KMS-11 (cell line): ENCODE results near the gene UBXN7.

Experiments
- H2AFZ ChIP-seq: fragments of 200-600 bp; sonication (generic); 2 replicates; pipeline ENCODE4 v1.6.1; 2016; ENCODE audit warnings: antibody characterized with exemption, mixed run types, low read depth
- H3K27ac ChIP-seq: fragments of 200-600 bp; sonication (generic); 2 replicates; pipeline ENCODE4 v1.6.1; 2016; ENCODE audit warnings: mild to moderate bottlenecking, mixed run types
- H3K27me3 ChIP-seq: fragments of 200-600 bp; sonication (generic); 2 replicates; pipeline ENCODE4 v1.6.1; 2017; ENCODE audit warnings: mild to moderate bottlenecking, low read depth, mixed run types, moderate library complexity; ENCODE audit not compliant: insufficient read depth
- H3K36me3 ChIP-seq: fragments of 200-600 bp; sonication (generic); 2 replicates; pipeline ENCODE4 v1.6.1; 2017; ENCODE audit warnings: mild to moderate bottlenecking, mixed run types; ENCODE audit not compliant: insufficient read depth
- H3K4me1 ChIP-seq: fragments of 200-600 bp; sonication (generic); 2 replicates; pipeline ENCODE4 v1.6.1; 2016; ENCODE audit warnings: mild to moderate bottlenecking, low read depth, mixed run types; ENCODE audit not compliant: poor library complexity, severe bottlenecking
- H3K4me2 ChIP-seq: fragments of 200-600 bp; sonication (generic); 2 replicates; pipeline ENCODE4 v1.7.0; 2016; ENCODE audit warnings: mild to moderate bottlenecking, mixed run types
- H3K4me3 ChIP-seq: fragments of 200-600 bp; sonication (generic); IDR thresholded peaks from 2 replicates; pipeline ENCODE4 v1.6.1; 2017; ENCODE audit warnings: low read depth, low read length, mixed read lengths; ENCODE audit not compliant: insufficient read depth
- H3K79me2 ChIP-seq: fragments of 200-600 bp; sonication (generic); 2 replicates; pipeline ENCODE4 v1.6.1; 2016; ENCODE audit warnings: low read depth, mixed run types; ENCODE audit not compliant: insufficient read depth
- H3K9ac ChIP-seq: fragments of 200-600 bp; sonication (generic); 2 replicates; pipeline ENCODE4 v1.6.1; 2016; ENCODE audit warnings: mild to moderate bottlenecking, mixed run types
- H4K20me1 ChIP-seq: fragments of 200-600 bp; sonication (generic); 2 replicates; pipeline ENCODE4 v1.6.1; 2016; ENCODE audit warnings: mild to moderate bottlenecking, mixed run types; ENCODE audit not compliant: insufficient read depth
- TF ChIP-seq, protein P1 (sequence below): fragments of 200-600 bp; sonication (generic); conservative IDR thresholded peaks from 2 replicates; pipeline ENCODE4 v1.6.1; 2017; ENCODE audit warnings: low read depth, mild to moderate bottlenecking, antibody characterized with exemption, low read length, moderate library complexity, mixed read lengths

Gene UBXN7

GRCh38 chr3:196412704-196413103 is 19.5 kb downstream of the UBXN7 start:
- Histone ChIP-seq H3K4me1 (no peaks in the 10 kb centered on the region), H3K27ac (no peak overlapping the region), H3K79me2 (peaks cover 75% of the 10 kb centered on the region; the same call in 1 of the 2 replicates), H3K4me3 (no peak overlapping the region), H3K27me3 (no peaks in the 10 kb centered on the region), H3K36me3 (no peaks in the 10 kb centered on the region), H3K9ac (no peak overlapping the region), H2AFZ (no peak overlapping the region), H4K20me1 (no peaks in the 10 kb centered on the region), H3K4me2 (no peak overlapping the region)
- TF ChIP-seq, protein P1, sequence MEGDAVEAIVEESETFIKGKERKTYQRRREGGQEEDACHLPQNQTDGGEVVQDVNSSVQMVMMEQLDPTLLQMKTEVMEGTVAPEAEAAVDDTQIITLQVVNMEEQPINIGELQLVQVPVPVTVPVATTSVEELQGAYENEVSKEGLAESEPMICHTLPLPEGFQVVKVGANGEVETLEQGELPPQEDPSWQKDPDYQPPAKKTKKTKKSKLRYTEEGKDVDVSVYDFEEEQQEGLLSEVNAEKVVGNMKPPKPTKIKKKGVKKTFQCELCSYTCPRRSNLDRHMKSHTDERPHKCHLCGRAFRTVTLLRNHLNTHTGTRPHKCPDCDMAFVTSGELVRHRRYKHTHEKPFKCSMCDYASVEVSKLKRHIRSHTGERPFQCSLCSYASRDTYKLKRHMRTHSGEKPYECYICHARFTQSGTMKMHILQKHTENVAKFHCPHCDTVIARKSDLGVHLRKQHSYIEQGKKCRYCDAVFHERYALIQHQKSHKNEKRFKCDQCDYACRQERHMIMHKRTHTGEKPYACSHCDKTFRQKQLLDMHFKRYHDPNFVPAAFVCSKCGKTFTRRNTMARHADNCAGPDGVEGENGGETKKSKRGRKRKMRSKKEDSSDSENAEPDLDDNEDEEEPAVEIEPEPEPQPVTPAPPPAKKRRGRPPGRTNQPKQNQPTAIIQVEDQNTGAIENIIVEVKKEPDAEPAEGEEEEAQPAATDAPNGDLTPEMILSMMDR: no peak

DNA sequence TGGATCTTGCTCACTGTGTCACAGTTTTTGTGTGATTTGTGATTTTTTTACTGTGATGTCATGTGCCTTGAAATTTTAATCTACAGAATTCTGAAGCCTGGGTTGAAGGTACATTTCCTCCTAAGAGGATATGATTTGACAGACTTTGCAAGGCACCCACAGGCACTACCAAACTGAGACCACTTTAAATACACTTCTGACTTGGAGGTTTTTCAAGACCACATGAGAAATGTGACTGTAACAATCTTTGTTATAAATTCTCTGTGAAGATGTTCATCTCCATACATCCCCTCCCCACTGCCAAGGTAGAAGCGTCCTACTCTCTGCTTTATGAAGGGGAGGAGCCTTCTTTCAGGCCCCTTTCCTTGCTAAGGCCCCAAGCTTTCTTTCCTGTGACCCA is 22.8 kb downstream of the UBXN7 start:
- Histone ChIP-seq H3K4me3 (no peak overlapping the region), H4K20me1 (no peaks in the 10 kb centered on the region), H3K4me1 (no peaks in the 10 kb centered on the region), H3K27me3 (no peaks in the 10 kb centered on the region), H3K79me2 (peaks cover 58% of the 10 kb centered on the region; the same call in 1 of the 2 replicates), H3K9ac (no peak overlapping the region), H3K36me3 (no peaks in the 10 kb centered on the region), H3K4me2 (no peak overlapping the region), H3K27ac (no peak overlapping the region), H2AFZ (no peak overlapping the region)
- TF ChIP-seq, protein P1: no peak

DNA sequence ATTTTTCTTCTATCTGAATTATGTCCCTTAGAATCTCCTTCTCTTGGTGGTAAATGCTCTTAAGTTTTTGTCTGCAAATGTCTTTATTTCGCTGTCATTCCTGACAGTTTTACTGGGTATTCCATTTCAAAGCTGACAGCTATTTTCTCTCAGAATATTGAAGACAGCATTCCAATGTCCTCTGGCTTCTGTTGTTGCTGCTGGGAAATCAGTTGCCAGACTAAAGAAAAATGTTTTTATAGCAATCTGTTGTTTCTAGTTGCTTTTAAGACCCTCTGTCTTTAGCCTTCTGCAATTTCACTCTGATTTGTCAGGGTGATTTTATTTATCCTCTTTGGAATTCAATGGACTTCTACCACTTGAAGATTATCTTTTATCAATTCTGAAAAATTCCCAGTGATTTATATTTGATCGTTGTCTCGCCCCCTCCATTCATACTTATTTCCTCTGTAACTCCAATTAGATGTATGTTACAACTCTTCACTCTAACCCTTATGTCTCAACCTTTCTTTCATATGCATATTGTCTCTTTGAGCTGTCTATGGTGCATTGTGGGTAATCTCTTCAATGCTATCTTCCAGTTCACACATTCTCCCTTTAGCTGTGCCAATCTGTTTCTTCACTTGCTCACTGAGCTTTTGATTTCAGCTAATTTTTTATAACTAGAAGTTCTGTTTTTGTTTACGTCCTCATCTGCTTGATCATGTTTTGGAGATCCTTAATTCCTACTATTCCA is 23.5 kb downstream of the UBXN7 start:
- TF ChIP-seq, protein P1: no peak
- Histone ChIP-seq H3K79me2 (peaks cover 57% of the 10 kb centered on the region; the same call in 1 of the 2 replicates), H2AFZ (no peak overlapping the region), H3K27me3 (no peaks in the 10 kb centered on the region), H3K36me3 (no peaks in the 10 kb centered on the region), H3K4me3 (no peak overlapping the region), H3K4me1 (no peaks in the 10 kb centered on the region), H3K9ac (no peak overlapping the region), H3K4me2 (no peak overlapping the region), H3K27ac (no peak overlapping the region), H4K20me1 (no peaks in the 10 kb centered on the region)

DNA sequence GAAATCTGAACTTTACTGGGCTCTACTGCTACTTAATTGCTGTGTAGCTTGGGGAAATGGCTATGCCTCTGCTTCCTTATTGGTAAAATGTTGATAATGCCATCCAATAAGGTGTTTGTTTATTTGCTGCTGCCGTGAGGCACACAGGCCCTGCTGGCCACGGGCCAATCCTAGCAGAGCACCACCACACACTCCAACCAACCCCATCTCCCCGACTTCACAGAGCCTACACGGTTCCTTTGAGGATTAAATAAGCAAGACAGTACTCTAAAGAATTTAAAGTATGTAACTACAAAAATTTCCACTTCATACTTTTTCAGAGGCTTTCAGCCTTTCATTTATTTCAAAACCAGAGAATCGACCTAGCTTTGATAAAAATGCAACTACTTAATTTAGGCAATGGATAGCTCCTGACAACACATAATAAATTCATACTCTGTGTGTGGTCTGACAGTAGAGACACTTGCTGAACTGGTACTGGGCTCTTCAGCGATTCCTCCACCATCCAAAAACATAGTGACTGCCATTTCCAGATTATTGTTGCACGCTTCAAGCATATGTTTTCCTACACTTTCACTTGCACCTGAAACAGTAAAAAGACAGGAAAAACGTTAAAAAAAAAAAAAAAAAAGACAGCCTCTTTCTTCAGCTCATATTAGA is 25.3 kb downstream of the UBXN7 start:
- H3K27ac ChIP-seq: no peak overlapping the region
- peaks cover 45% of the 10 kb centered on the region; the same call in 1 of the 2 replicates for H3K79me2 ChIP-seq
- TF ChIP-seq, protein P1: no peak
- H3K27me3 ChIP-seq: no peaks in the 10 kb centered on the region
- no peak overlapping the region for H3K4me3 ChIP-seq
- no peak overlapping the region for H3K4me2 ChIP-seq
- H3K4me1 ChIP-seq: no peaks in the 10 kb centered on the region
- no peaks in the 10 kb centered on the region for H4K20me1 ChIP-seq
- no peak overlapping the region for H2AFZ ChIP-seq
- no peaks in the 10 kb centered on the region for H3K36me3 ChIP-seq
- H3K9ac ChIP-seq: no peak overlapping the region
